ENCODE data around the gene DTHD1.

Gene DTHD1

GRCh38 chr4:36304138-36304681, 22.8 kb downstream of the DTHD1 start:
- CTCF ChIA-PET: interaction anchor here (1.5 kb wide), 1 partner anchor 11 kb away, joined by 5 read pairs; no protein-coding TSS in a partner anchor
- no peak for DNase-seq (ENCODE audit: extremely low spot score)
- POLR2A ChIA-PET: no interaction called here
- TF ChIP-seq, protein P1, sequence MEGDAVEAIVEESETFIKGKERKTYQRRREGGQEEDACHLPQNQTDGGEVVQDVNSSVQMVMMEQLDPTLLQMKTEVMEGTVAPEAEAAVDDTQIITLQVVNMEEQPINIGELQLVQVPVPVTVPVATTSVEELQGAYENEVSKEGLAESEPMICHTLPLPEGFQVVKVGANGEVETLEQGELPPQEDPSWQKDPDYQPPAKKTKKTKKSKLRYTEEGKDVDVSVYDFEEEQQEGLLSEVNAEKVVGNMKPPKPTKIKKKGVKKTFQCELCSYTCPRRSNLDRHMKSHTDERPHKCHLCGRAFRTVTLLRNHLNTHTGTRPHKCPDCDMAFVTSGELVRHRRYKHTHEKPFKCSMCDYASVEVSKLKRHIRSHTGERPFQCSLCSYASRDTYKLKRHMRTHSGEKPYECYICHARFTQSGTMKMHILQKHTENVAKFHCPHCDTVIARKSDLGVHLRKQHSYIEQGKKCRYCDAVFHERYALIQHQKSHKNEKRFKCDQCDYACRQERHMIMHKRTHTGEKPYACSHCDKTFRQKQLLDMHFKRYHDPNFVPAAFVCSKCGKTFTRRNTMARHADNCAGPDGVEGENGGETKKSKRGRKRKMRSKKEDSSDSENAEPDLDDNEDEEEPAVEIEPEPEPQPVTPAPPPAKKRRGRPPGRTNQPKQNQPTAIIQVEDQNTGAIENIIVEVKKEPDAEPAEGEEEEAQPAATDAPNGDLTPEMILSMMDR (IDR thresholded peaks at IDR 0.05; ENCODE audit: control extremely low read depth, extremely low read depth, low read depth, missing control alignments): no peak

DNA sequence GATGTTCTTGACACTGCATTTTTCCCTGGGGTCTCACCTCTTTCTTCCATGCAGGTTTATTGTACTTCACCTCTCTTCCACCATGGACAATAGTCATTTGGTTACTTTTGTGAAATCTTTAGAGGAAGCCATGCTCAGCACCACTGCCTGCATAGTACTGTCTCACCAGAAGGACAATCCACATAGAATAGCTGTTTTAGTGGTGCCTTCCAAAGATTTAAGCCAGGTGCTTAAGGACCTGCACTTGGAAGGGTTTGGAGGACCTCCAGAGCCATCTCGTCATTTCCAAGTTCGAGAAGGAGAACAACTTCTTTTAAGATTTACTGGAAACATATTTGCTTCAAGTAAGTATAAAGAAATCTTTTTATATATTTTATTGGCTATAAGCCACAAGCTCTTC, 26.7 kb downstream of the DTHD1 start:
- DNase-seq (ENCODE audit: extremely low spot score): no peak
- ChIA-PET CTCF (interaction anchor here (1.1 kb wide), 1 partner anchor 19 kb away, joined by 3 read pairs; no protein-coding TSS in a partner anchor), POLR2A (no interaction called here)
- TF ChIP-seq, protein P1 (IDR thresholded peaks at IDR 0.05; ENCODE audit: control extremely low read depth, extremely low read depth, low read depth, missing control alignments): no peak

DNA sequence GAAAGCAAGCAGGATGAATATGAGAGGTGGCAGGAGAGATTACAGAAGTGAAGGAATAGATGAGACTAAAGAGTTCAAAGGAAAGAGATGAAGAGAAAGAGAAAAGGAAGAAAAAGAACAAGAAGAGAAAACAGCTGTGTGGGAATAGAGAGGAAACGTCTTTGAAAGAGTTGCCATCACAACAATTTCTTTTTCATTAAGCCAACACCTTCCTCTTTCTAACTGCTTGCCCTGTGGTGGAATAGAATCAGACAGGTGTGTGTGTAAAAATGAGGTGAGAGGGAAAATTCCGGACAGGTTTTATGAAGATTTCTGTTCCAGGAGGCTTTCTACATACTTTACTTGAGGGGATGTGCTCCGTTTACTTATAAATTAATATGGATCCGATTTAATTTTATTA, 28.8 kb downstream of the DTHD1 start:
- ChIA-PET CTCF (interaction anchor here (1.1 kb wide), 1 partner anchor 11 kb away, joined by 3 read pairs; no protein-coding TSS in a partner anchor), POLR2A (no interaction called here)
- TF ChIP-seq, protein P1 (IDR thresholded peaks at IDR 0.05; ENCODE audit: control extremely low read depth, extremely low read depth, low read depth, missing control alignments): no peak
- no peak for DNase-seq (ENCODE audit: extremely low spot score)

DNA sequence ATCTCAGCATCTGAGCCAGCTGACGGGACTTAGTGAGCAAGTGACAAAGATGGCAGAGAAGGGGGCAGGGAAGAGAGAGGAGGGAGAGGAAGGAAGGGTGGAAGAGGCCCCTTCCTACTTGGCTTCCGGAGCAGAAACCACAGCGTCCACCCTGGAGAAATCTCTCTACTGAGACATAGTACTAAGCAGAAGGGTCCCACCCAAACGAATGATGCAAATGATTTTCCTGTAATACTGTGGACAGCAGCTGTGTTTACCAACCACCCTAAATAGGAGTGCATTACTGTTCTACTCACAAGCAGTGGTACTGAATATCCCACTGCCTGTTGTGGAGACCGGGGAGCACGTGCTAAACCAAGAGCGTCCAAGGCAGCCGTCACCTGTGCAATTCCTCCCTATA, 29.4 kb downstream of the DTHD1 start:
- CTCF ChIA-PET: interaction anchor here (1.1 kb wide), 1 partner anchor 12 kb away, joined by 3 read pairs; no protein-coding TSS in a partner anchor
- TF ChIP-seq, protein P1 (IDR thresholded peaks at IDR 0.05; ENCODE audit: control extremely low read depth, extremely low read depth, low read depth, missing control alignments): no peak
- POLR2A ChIA-PET: no interaction called here
- peak; percentile 18 for DNase-seq (ENCODE audit: extremely low spot score)

- ChIA-PET CTCF (no interaction called here), POLR2A (no interaction called here)
- DNase-seq (ENCODE audit: extremely low spot score): no peak
- TF ChIP-seq, protein P1 (IDR thresholded peaks at IDR 0.05; ENCODE audit: control extremely low read depth, extremely low read depth, low read depth, missing control alignments): no peak
Observed at GRCh38 chr4:36312511-36312910, 31.1 kb downstream of the DTHD1 start.

DNA sequence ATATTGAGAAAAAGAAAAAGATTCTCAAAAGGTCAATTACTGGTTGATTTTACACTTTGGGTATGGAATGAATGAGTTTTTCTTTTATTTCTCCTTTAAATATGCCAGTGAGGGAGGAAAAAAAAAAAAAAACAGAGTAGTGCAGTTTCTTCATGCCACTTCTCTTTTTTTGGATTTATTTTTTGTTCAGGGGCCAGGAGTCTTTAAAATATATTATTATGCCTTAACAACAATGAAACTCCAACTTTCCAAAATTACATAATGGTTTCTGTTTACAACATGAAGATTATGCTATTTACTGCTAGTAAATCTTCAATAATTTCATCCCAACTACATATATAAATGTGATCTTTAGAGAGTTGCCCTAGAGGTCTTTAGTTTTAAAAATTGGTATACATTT, 31.9 kb downstream of the DTHD1 start:
- CTCF ChIA-PET: no interaction called here
- DNase-seq (ENCODE audit: extremely low spot score): no peak
- POLR2A ChIA-PET: no interaction called here
- TF ChIP-seq, protein P1 (IDR thresholded peaks at IDR 0.05; ENCODE audit: control extremely low read depth, extremely low read depth, low read depth, missing control alignments): no peak
